B cell (primary cell): ENCODE results near the gene SLC9A9. TPM values are rescaled to one million over a fixed set of nuclear protein-coding genes. Genes with fewer than 3 reads are reported as not detected.

ENCODE experiments used
- ATAC-seq: fragments of 200-7000 bp; cut with Tn5 transposase; one replicate; pipeline ENCODE4 v1.10.0; 2021; ENCODE audit warnings: low read depth, mild to moderate bottlenecking, moderate number of reproducible peaks, moderate library complexity
- CTCF ChIA-PET: fragments of 350-600 bp; sonication (Branson Sonifier 250); formaldehyde crosslinking; loops from one replicate; lab custom pipeline; 2021; ENCODE audit warnings: antibody characterized with exemption, inconsistent platforms; lab: Charles Lee
- POLR2A ChIA-PET: fragments of 350-600 bp; sonication (Branson Sonifier 250); formaldehyde crosslinking; loops from one replicate; lab custom pipeline; 2021; ENCODE audit warnings: antibody characterized with exemption; lab: Charles Lee
- DNase-seq: peaks from one replicate; pipeline ENCODE4 v3.0.0; 2013
- H2AFZ ChIP-seq: 2 replicates; pipeline ENCODE4 v1.6.1; 2012; ENCODE audit warnings: mild to moderate bottlenecking, low read depth, low read length; ENCODE audit not compliant: insufficient read depth, poor library complexity, severe bottlenecking
- H3K27ac ChIP-seq, 2 donors: 1 replicate in 1 of 2; 2 replicates in 1 of 2; pipeline ENCODE4 v1.5.1; 2012 to 2013; ENCODE audit warnings: low read length in 2 of 2, mild to moderate bottlenecking in 2 of 2, moderate library complexity in 1 of 2
- H3K27me3 ChIP-seq, 4 experiments: fragments of 200-600 bp in 1 of 4; sonication (generic) in 1 of 4; replicated peaks in 1 of 4; 1 replicate in 2 of 4; 2 replicates in 2 of 4; pipeline versions ENCODE4 v1.6.1 to v1.7.0; 2013 to 2016; ENCODE audit warnings: low read length in 3 of 4, mild to moderate bottlenecking in 2 of 4, mixed read lengths in 1 of 4, moderate library complexity in 1 of 4; ENCODE audit not compliant: insufficient read depth in 4 of 4, control insufficient read depth in 3 of 4; ENCODE audit errors: control extremely low read depth in 1 of 4
- H3K36me3 ChIP-seq, 2 experiments: replicated peaks in 1 of 2; 1 replicate in 1 of 2; 2 replicates in 1 of 2; pipeline versions ENCODE4 v1.6.1 to v1.7.1; 2013; ENCODE audit warnings: low read length in 1 of 2; ENCODE audit not compliant: insufficient read depth in 2 of 2, control insufficient read depth in 1 of 2; ENCODE audit errors: control extremely low read depth in 1 of 2, extremely low read depth in 1 of 2
- H3K4me1 ChIP-seq, 2 donors: fragments of 200-600 bp in 1 of 2; sonication (generic) in 1 of 2; 1 replicate in 1 of 2; 2 replicates in 1 of 2; pipeline versions ENCODE4 v1.5.1 to v1.6.1; 2013 to 2017; ENCODE audit warnings: low read length in 2 of 2; ENCODE audit not compliant: control insufficient read depth in 2 of 2, insufficient read depth in 2 of 2
- H3K4me2 ChIP-seq: replicated peaks from 2 replicates; pipeline ENCODE3; 2012; ENCODE audit warnings: mild to moderate bottlenecking, low read depth, low read length; ENCODE audit not compliant: poor library complexity, severe bottlenecking
- H3K4me3 ChIP-seq, 5 experiments: fragments of 200-600 bp in 1 of 5; sonication (generic) in 1 of 5; 1 replicate in 3 of 5; 2 replicates in 2 of 5; pipeline versions ENCODE4 v1.5.1 to v1.7.0; 2011 to 2016; ENCODE audit warnings: low read length in 4 of 5, mild to moderate bottlenecking in 4 of 5, low read depth in 2 of 5, control low read depth in 1 of 5, moderate library complexity in 1 of 5; ENCODE audit not compliant: insufficient read depth in 1 of 5; ENCODE audit errors: control extremely low read depth in 1 of 5, extremely low read depth in 1 of 5
- H3K79me2 ChIP-seq: fragments of 200-600 bp; sonication (generic); one replicate; pipeline ENCODE4 v1.6.0; 2016; ENCODE audit warnings: low read length; ENCODE audit not compliant: control insufficient read depth, insufficient read depth
- H3K9ac ChIP-seq: fragments of 200-600 bp; sonication (generic); 2 replicates; pipeline ENCODE4 v1.6.1; 2017; ENCODE audit warnings: mild to moderate bottlenecking, low read length, moderate library complexity
- H3K9me3 ChIP-seq, 3 donors: one replicate each; pipeline versions ENCODE4 v1.6.1 to v1.7.1; 2013; ENCODE audit warnings: low read length in 2 of 3; ENCODE audit not compliant: control insufficient read depth in 2 of 3, insufficient read depth in 1 of 3; ENCODE audit errors: control extremely low read depth in 1 of 3
- H4K20me1 ChIP-seq: 2 replicates; pipeline ENCODE4 v1.6.0; 2012; ENCODE audit warnings: mild to moderate bottlenecking, low read length; ENCODE audit not compliant: insufficient read depth, control insufficient read depth, poor library complexity, severe bottlenecking
- H3K27ac Mint-ChIP-seq: one replicate; pipeline ENCODE4 v1.8.0; 2021; ENCODE audit warnings: mixed read lengths
- H3K27me3 Mint-ChIP-seq: one replicate; pipeline ENCODE4 v1.8.0; 2021; ENCODE audit warnings: mixed read lengths
- H3K4me1 Mint-ChIP-seq: one replicate; pipeline ENCODE4 v1.8.0; 2021; ENCODE audit warnings: mixed read lengths
- H3K4me3 Mint-ChIP-seq: one replicate; pipeline ENCODE4 v1.8.0; 2021; ENCODE audit warnings: mixed read lengths
- H3K9me3 Mint-ChIP-seq: one replicate; pipeline ENCODE4 v1.8.0; 2022; ENCODE audit warnings: mixed read lengths; ENCODE audit not compliant: insufficient read depth
- EZH2 ChIP-seq: IDR thresholded peaks from 2 replicates; pipeline ENCODE4 v1.6.1; 2012; ENCODE audit warnings: borderline replicate concordance, low read depth, mild to moderate bottlenecking, moderate library complexity, low read length; ENCODE audit not compliant: insufficient read depth, poor library complexity, severe bottlenecking
- WGBS: methylation state at CpG from one replicate; pipeline ENCODE4 v1.1.5; 2013; ENCODE audit warnings: missing lambda C conversion rate; ENCODE audit not compliant: insufficient coverage; 5-methylcytosine and 5-hydroxymethylcytosine counted together
- intact Hi-C: fragments of 100-400 bp; cut with micrococcal nuclease; formaldehyde crosslinking; loops from one replicate; pipeline ENCODE4 v1.10.0; 2022
- polyA plus RNA-seq: library from polyadenylated mRNA; depleted of rRNA; stranded (reverse); fragments of >200 nt; gene quantifications from 2 replicates; pipeline ENCODE4 v1.2.3, GENCODE V29; 2012
- total RNA-seq, 2 donors: library from RNA; stranded (reverse); fragments of 120-200 nt in 1 of 2; gene quantifications; 1 replicate in 1 of 2; 2 replicates in 1 of 2; pipeline versions ENCODE4 v1.2.3 to v1.2.4, GENCODE V29; 2013 to 2022
- TF ChIP-seq, protein P1 (sequence below): fragments of 200-600 bp; IDR thresholded peaks from one replicate; pipeline ENCODE4 v1.8.0; 2022; ENCODE audit warnings: antibody characterized with exemption, mild to moderate bottlenecking

The SLC9A9 gene
- total and polyA plus RNA-seq, 2 donors (not counting 1 experiment from before 2014, with no cell fraction given) = 7.7 to 17.3 TPM

DNA sequence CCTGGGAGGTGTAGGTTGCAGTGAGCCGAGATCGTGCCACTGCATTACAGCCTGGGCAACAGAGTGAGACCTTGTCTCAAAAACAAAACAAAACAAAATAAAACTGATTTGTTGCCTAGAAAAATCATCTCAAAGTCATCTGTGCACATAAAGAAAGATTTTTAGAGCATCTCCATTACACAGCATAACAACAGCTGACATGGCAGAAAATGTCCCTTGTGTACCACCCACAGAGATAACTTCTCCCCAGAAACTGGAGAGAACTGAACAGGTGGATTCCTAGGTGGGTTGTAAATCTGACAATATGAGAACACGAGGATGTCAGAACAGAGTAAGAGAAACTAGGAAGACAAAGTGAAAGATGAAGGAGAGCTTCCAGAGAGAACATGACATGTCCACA lies 207.5 kb downstream of the SLC9A9 start:
- no peaks in the 10 kb centered on the region for H3K27me3 Mint-ChIP-seq
- H3K36me3 ChIP-seq = no peaks in the 10 kb centered on the region
- no peak for ATAC-seq
- H3K4me1 ChIP-seq = peaks cover 9 to 10% of the 10 kb centered on the region in 2 donors
- no peak overlapping the region for H3K4me3 Mint-ChIP-seq
- no peak overlapping the region for H2AFZ ChIP-seq
- no peak overlapping the region for H3K4me2 ChIP-seq
- ChIA-PET CTCF (no interaction called here), POLR2A (no interaction called here)
- H3K9me3 Mint-ChIP-seq = peaks cover 3% of the 10 kb centered on the region
- no peak for DNase-seq
- intact Hi-C loops = no loop called here
- no peak overlapping the region for H3K27ac Mint-ChIP-seq
- no peak overlapping the region for H3K4me3 ChIP-seq
- no CpG with 5 or more reads among the region's 3 CpGs for WGBS
- TF ChIP-seq, protein P1, sequence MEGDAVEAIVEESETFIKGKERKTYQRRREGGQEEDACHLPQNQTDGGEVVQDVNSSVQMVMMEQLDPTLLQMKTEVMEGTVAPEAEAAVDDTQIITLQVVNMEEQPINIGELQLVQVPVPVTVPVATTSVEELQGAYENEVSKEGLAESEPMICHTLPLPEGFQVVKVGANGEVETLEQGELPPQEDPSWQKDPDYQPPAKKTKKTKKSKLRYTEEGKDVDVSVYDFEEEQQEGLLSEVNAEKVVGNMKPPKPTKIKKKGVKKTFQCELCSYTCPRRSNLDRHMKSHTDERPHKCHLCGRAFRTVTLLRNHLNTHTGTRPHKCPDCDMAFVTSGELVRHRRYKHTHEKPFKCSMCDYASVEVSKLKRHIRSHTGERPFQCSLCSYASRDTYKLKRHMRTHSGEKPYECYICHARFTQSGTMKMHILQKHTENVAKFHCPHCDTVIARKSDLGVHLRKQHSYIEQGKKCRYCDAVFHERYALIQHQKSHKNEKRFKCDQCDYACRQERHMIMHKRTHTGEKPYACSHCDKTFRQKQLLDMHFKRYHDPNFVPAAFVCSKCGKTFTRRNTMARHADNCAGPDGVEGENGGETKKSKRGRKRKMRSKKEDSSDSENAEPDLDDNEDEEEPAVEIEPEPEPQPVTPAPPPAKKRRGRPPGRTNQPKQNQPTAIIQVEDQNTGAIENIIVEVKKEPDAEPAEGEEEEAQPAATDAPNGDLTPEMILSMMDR = no peak
- no peak for TF ChIP-seq EZH2
- no peaks in the 10 kb centered on the region for H3K79me2 ChIP-seq
- H3K9me3 ChIP-seq = peaks cover 0 to 30% (median 12%) of the 10 kb centered on the region in 3 donors
- H3K4me1 Mint-ChIP-seq = peaks cover 16% of the 10 kb centered on the region
- no peak overlapping the region for H3K27ac ChIP-seq
- no peaks in the 10 kb centered on the region for H3K27me3 ChIP-seq
- H3K9ac ChIP-seq = no peak overlapping the region
- H4K20me1 ChIP-seq = no peaks in the 10 kb centered on the region

DNA sequence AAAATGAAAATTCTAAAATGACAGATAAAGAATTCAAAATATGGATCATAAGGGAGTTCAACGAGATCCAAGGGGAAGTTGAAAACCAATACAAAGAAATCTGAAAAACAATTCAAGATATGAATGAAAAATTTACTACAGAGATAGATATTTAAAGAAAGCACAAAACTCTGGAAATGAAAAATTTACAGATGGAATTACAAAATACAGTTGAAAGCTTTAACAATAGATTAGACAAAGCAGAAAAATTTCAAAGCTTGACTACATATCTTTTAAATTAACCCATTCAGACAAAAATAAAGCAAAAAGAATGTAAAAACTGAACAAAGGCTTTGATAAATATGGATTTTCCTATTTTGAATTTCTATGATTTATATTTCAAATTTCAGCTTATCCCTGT lies 211.1 kb downstream of the SLC9A9 start:
- no peak overlapping the region for H3K4me2 ChIP-seq
- no peaks in the 10 kb centered on the region for H3K27me3 ChIP-seq
- H3K79me2 ChIP-seq = no peaks in the 10 kb centered on the region
- H3K9me3 ChIP-seq = peaks cover 0 to 30% (median 12%) of the 10 kb centered on the region in 3 donors
- Mint-ChIP-seq H3K27me3 (no peaks in the 10 kb centered on the region), H3K4me3 (no peak overlapping the region), H3K4me1 (peaks cover 3% of the 10 kb centered on the region), H3K9me3 (peaks cover 3% of the 10 kb centered on the region), H3K27ac (no peak overlapping the region)
- H3K4me1 ChIP-seq = no peaks in the 10 kb centered on the region
- H3K9ac ChIP-seq = no peak overlapping the region
- peak; percentile 10 for DNase-seq
- ChIA-PET POLR2A (no interaction called here), CTCF (interaction anchor here (1.5 kb wide), 1 partner anchor 37 kb away, joined by 5 read pairs; no protein-coding TSS in a partner anchor)
- intact Hi-C loops = no loop called here
- H3K27ac ChIP-seq = no peak overlapping the region
- WGBS = no CpG with 5 or more reads among the region's 1 CpG
- no peaks in the 10 kb centered on the region for H3K36me3 ChIP-seq
- H4K20me1 ChIP-seq = no peaks in the 10 kb centered on the region
- TF ChIP-seq, protein P1 = no peak
- no peak for ATAC-seq
- no peak overlapping the region for H3K4me3 ChIP-seq
- no peak overlapping the region for H2AFZ ChIP-seq
